NCI-H1436 treated with DMSO at 0.1 percent for 48 hours (cell line): Measurements from ENCODE around the gene PLEKHA4.
"Not testable (repeated sequence)": the region's sequence is repeated elsewhere in the genome, so short reads cannot be mapped to it uniquely, and the experiment has no call there.

Experiments
- DNase-seq: peaks from one replicate; lab custom pipeline; 2025; lab: John Stamatoyannopoulos, UW

The PLEKHA4 gene

GRCh38 chr19:48866692-48867091 lies 1.7 kb downstream of the PLEKHA4 start:
- DNase-seq: no peak

GRCh38 chr19:48862827-48863226 lies 5.6 kb downstream of the PLEKHA4 start:
- no peak for DNase-seq

GRCh38 chr19:48861313-48861712 lies 7.1 kb downstream of the PLEKHA4 start:
- DNase-seq: no peak

- no peak for DNase-seq
Observed at GRCh38 chr19:48859711-48860572, 8.5 kb downstream of the PLEKHA4 start.

- no peak for DNase-seq
Observed at GRCh38 chr19:48858984-48859710, 9.3 kb downstream of the PLEKHA4 start.

- DNase-seq: no peak
Observed at GRCh38 chr19:48856921-48857320, 11.5 kb downstream of the PLEKHA4 start.

GRCh38 chr19:48854103-48854502 lies 14.3 kb downstream of the PLEKHA4 start:
- no peak for DNase-seq

- DNase-seq: no peak
Observed at GRCh38 chr19:48853483-48853882, 14.9 kb downstream of the PLEKHA4 start.

- DNase-seq: no peak
Observed at GRCh38 chr19:48852292-48852691, 16.1 kb downstream of the PLEKHA4 start.

- DNase-seq: not testable (repeated sequence)
Observed at GRCh38 chr19:48846659-48847058, 21.8 kb downstream of the PLEKHA4 start.

GRCh38 chr19:48845384-48845783 lies 23.0 kb downstream of the PLEKHA4 start:
- DNase-seq: no peak

- no peak for DNase-seq
Observed at GRCh38 chr19:48844472-48844871, 23.9 kb downstream of the PLEKHA4 start.

GRCh38 chr19:48842789-48843162 lies 25.6 kb downstream of the PLEKHA4 start:
- no peak for DNase-seq

- no peak for DNase-seq
Observed at GRCh38 chr19:48841571-48841970, 26.8 kb downstream of the PLEKHA4 start.

- no peak for DNase-seq
Observed at GRCh38 chr19:48841047-48841446, 27.4 kb downstream of the PLEKHA4 start.

GRCh38 chr19:48837687-48838086 lies 30.7 kb downstream of the PLEKHA4 start:
- DNase-seq: no peak

- DNase-seq: no peak
Observed at GRCh38 chr19:48837051-48837524, 31.3 kb downstream of the PLEKHA4 start.

GRCh38 chr19:48836089-48837017 lies 32.1 kb downstream of the PLEKHA4 start, which contains the start of gene HSD17B14:
Gene HSD17B14 (minus strand): TSS chr19:48836491. CDS start chr19:48836411, 80 bp downstream.
- no peak for DNase-seq

GRCh38 chr19:48835734-48836088 lies 32.7 kb downstream of the PLEKHA4 start:
- DNase-seq: no peak

GRCh38 chr19:48833977-48834376 lies 34.4 kb downstream of the PLEKHA4 start:
- no peak for DNase-seq

GRCh38 chr19:48833049-48833448 lies 35.4 kb downstream of the PLEKHA4 start:
- no peak for DNase-seq

- no peak for DNase-seq
Observed at GRCh38 chr19:48830965-48831364, 37.5 kb downstream of the PLEKHA4 start.
